ENCODE results near the gene RCBTB1.

The RCBTB1 gene

DNA sequence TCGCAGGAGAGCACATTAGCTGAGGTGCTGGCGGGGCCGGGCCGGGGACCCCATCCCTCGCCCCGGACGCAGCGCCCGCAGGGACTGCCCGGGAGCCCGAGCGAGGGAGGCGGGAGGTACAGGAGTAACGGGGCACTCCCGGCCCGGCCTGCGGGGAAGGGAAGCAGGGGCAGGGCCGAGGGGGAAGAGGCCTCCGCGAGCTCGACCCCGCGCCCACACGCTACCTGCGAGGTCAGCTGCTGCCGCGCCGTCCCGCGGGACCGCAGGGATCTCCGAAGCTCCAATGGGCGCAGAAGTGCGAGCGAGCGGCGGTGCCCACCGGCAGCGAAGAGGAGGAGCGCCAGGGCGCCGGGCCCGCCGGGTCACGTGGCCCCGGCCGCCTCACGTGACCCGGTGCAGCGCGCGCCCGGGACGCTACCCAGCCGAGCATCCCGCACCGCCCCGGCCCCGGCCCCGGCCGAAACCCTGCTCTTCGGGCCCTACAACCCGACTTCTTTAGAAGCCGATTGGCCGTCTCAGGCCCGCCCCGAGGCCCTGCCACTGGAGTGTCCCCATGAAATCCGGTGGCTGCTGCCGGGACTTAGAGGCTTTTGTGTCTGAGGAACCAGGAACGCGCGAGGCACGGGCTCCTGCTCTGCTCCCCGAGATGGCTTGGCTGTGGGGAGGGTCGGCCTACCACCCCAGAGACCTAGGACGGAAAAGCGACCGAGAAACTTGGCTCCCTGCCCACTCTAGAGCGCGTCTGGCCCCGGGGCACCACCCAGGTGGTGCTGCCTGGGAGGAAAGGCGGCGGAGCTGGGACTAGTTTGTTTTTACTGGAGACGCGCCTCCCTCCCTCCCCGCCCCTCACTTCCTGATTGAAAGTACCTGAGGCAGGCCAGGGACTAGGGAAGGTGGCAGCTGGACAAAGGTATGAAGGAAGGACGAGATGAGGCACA is at the start of gene RCBTB1:
Gene RCBTB1, minus strand, starts transcription at position 339 of the 938 bp plus-strand sequence. CDS start 18,279 bp downstream, outside the sequence.
- H3K36me3 ChIP-seq (ENCODE audit: control insufficient read depth, insufficient read depth, low read length), result peaks cover 7% of the 10 kb centered on the region
- no peaks in the 10 kb centered on the region for H3K4me1 ChIP-seq (ENCODE audit: control insufficient read depth, insufficient read depth, low read length)
- no peaks in the 10 kb centered on the region for H3K27me3 ChIP-seq (ENCODE audit: control insufficient read depth, insufficient read depth, low read length)
- H3K27ac ChIP-seq (ENCODE audit: low read depth, low read length), result peak within 1 kb of the TSS; percentile 67
- H3K4me3 ChIP-seq (ENCODE audit: low read length), result peak within 1 kb of the TSS; percentile 88
- peak within 1 kb of the TSS; percentile 61 for H3K9ac ChIP-seq (ENCODE audit: low read length)

DNA sequence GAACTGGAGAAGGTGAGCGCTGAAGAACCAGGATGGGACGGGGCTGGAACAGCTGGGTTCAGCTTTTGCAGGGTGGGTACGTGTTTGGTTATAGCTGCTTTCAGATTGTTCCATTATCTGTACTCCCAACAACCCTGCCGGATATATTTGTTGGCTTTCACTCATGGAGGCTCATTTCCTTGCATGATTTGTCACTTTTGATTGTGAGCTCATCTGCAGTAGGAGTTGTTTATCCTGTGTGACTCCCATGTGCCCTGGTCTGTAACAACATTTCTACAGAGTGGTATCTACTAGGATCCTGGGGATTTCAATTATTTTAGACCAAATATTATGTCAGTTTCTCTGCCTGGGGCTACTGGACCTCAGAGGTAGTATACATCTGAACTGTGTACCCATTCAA is 48.4 kb upstream of the RCBTB1 start:
- no peaks in the 10 kb centered on the region for H3K36me3 ChIP-seq (ENCODE audit: control insufficient read depth, insufficient read depth, low read length)
- H3K4me3 ChIP-seq (ENCODE audit: low read length), result no peak overlapping the region
- H3K27me3 ChIP-seq (ENCODE audit: control insufficient read depth, insufficient read depth, low read length), result no peaks in the 10 kb centered on the region
- H3K4me1 ChIP-seq (ENCODE audit: control insufficient read depth, insufficient read depth, low read length), result no peaks in the 10 kb centered on the region
- no peak overlapping the region for H3K27ac ChIP-seq (ENCODE audit: low read depth, low read length)
- H3K9ac ChIP-seq (ENCODE audit: low read length), result no peak overlapping the region

DNA sequence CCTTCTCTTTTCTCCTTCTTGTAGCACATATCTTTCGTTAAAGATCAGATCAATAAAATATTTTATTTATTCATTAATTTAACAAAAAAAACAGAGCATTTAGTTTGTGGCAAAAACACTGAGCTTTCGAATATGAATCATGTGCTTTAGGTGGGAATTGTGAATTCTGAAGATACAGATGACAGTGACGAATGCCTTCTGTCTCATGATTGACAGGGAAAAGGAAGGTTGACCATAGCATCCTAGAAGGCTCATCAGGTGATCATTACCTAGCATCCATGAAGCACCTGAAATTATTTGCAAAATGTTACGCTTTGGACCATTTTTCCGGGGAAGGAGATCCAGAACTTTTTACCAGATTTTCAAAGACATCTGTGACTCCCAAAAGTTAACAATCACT is 46.8 kb upstream of the RCBTB1 start:
- no peaks in the 10 kb centered on the region for H3K27me3 ChIP-seq (ENCODE audit: control insufficient read depth, insufficient read depth, low read length)

DNA sequence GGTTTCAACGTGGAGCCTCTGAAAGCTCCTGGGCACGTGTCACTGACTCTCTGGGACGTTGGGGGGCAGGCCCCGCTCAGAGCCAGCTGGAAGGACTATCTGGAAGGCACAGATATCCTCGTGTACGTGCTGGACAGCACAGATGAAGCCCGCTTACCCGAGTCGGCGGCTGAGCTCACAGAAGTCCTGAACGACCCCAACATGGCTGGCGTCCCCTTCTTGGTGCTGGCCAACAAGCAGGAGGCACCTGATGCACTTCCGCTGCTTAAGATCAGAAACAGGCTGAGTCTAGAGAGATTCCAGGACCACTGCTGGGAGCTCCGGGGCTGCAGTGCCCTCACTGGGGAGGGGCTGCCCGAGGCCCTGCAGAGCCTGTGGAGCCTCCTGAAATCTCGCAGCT is 45.2 kb upstream of the RCBTB1 start:
- no peaks in the 10 kb centered on the region for H3K4me1 ChIP-seq (ENCODE audit: control insufficient read depth, insufficient read depth, low read length)
- H3K36me3 ChIP-seq (ENCODE audit: control insufficient read depth, insufficient read depth, low read length), result no peaks in the 10 kb centered on the region
- H3K9ac ChIP-seq (ENCODE audit: low read length), result no peak overlapping the region
- H3K4me3 ChIP-seq (ENCODE audit: low read length), result no peak overlapping the region
- H3K27ac ChIP-seq (ENCODE audit: low read depth, low read length), result no peak overlapping the region
- H3K27me3 ChIP-seq (ENCODE audit: control insufficient read depth, insufficient read depth, low read length), result no peaks in the 10 kb centered on the region

More for the DNA sequence above, 46.8 kb upstream of the RCBTB1 start:
- Histone ChIP-seq H3K4me3 (ENCODE audit: low read length) (no peak overlapping the region), H3K9ac (ENCODE audit: low read length) (no peak overlapping the region), H3K36me3 (ENCODE audit: control insufficient read depth, insufficient read depth, low read length) (no peaks in the 10 kb centered on the region), H3K27ac (ENCODE audit: low read depth, low read length) (no peak overlapping the region), H3K4me1 (ENCODE audit: control insufficient read depth, insufficient read depth, low read length) (no peaks in the 10 kb centered on the region)

DNA sequence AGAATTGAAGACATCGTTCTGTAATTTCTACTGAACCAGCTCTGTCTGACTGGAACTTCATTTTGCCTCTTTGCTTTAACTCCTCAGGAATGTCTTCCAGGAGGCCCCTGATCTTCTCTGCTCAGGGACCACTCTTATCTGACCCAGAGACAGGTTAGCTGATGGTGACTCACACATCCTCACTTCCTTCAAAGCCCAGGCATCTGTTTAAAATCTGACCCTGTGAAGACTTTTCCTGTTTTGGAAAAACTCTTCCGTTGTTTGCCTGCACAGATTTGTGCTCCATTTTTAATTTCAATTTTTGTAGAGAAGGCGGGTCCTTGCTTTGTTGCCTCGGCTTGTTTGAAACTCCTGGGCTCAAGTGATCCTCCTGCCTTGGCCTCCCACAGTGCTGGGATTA is 44.6 kb upstream of the RCBTB1 start:
- Histone ChIP-seq H3K27ac (ENCODE audit: low read depth, low read length) (no peak overlapping the region), H3K4me1 (ENCODE audit: control insufficient read depth, insufficient read depth, low read length) (no peaks in the 10 kb centered on the region), H3K4me3 (ENCODE audit: low read length) (no peak overlapping the region)

DNA sequence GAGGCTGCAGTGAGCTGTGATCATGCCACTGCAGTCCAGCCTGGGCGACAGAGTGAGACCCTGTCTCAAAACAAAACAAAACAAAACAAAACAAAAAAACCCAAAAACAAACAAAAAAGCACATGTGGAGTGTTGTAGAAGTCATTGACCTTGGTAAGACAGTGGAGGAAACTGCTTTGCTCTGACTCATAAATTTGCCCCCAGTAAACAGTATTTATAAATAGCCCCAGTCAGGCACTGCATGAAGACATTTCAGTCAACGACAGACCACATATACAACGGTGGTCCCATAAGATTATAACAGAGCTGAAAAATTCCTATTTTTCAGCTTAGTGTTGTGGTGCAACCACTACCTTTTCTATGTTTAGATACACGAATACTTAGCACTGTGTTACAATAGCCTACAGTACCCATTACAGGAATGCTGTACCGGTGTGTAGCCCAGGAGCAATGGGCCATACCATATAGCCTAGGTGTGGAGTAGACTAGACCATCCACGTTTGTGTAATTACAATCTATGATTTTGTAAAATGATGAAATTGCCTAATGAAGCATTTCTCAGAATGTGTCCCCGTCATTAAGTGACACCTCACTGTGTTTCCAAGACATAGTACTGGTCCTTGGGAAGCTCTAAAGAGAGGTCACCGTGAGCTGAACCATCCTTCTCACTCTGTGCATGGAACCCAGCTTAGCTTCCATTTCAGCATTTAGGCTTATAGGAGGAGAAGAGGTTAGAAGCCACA is 44.0 kb upstream of the RCBTB1 start:
- Histone ChIP-seq H3K36me3 (ENCODE audit: control insufficient read depth, insufficient read depth, low read length) (no peaks in the 10 kb centered on the region), H3K4me3 (ENCODE audit: low read length) (no peak overlapping the region), H3K27me3 (ENCODE audit: control insufficient read depth, insufficient read depth, low read length) (no peaks in the 10 kb centered on the region), H3K4me1 (ENCODE audit: control insufficient read depth, insufficient read depth, low read length) (no peaks in the 10 kb centered on the region), H3K9ac (ENCODE audit: low read length) (no peak overlapping the region), H3K27ac (ENCODE audit: low read depth, low read length) (no peak overlapping the region)

More for the DNA sequence above, 44.6 kb upstream of the RCBTB1 start:
- H3K36me3 ChIP-seq (ENCODE audit: control insufficient read depth, insufficient read depth, low read length), result no peaks in the 10 kb centered on the region
- H3K9ac ChIP-seq (ENCODE audit: low read length), result no peak overlapping the region
- no peaks in the 10 kb centered on the region for H3K27me3 ChIP-seq (ENCODE audit: control insufficient read depth, insufficient read depth, low read length)

DNA sequence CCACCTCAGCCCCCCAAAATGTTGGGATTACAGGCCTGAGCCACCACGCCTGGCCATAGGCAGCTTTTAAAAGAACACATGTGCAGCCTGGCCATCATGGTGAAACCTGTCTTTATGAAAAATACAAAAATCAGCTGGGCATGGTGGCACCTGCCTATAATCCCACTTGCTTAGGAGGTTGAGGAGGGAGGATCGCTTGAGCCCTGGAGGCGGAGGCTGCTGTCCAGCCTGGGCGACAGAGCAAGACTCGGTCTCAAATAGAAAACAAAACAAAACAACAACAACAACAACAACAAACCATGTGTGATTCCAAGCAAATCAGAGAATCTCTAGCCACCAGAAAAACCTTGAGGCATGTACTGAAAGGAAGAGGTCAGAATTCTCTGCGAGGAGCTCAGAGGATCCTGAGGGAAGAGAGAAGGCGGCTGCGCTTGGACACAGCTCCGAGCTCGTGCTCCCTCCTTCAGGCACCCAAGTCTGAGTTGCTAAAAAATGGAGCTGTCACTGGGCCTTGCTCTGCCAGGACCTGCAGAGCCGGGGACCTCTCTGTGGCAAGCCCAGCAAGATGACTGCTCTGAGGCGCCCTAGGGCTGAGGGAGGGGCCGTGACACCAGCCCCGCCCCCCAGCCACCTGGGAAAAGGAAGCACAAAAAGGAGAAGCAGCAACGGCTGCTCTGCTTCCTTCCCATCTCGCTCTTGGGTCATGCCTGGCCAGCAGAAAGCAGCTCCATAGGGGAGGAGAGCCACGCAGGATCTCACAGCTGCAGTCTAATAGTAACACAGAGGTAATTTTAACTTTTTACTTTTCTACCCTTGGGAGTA is 42.7 kb upstream of the RCBTB1 start, which contains the start of gene ARL11:
Gene ARL11, plus strand, starts transcription at position 677 of the 822 bp plus-strand sequence. CDS start 1,941 bp downstream, outside the sequence.
- Histone ChIP-seq H3K4me1 (ENCODE audit: control insufficient read depth, insufficient read depth, low read length) (no peaks in the 10 kb centered on the region), H3K4me3 (ENCODE audit: low read length) (peak within 1 kb of the TSS; percentile 35), H3K9ac (ENCODE audit: low read length) (no peak within 1 kb of the TSS), H3K27ac (ENCODE audit: low read depth, low read length) (no peak within 1 kb of the TSS), H3K27me3 (ENCODE audit: control insufficient read depth, insufficient read depth, low read length) (no peaks in the 10 kb centered on the region), H3K36me3 (ENCODE audit: control insufficient read depth, insufficient read depth, low read length) (no peaks in the 10 kb centered on the region)

DNA sequence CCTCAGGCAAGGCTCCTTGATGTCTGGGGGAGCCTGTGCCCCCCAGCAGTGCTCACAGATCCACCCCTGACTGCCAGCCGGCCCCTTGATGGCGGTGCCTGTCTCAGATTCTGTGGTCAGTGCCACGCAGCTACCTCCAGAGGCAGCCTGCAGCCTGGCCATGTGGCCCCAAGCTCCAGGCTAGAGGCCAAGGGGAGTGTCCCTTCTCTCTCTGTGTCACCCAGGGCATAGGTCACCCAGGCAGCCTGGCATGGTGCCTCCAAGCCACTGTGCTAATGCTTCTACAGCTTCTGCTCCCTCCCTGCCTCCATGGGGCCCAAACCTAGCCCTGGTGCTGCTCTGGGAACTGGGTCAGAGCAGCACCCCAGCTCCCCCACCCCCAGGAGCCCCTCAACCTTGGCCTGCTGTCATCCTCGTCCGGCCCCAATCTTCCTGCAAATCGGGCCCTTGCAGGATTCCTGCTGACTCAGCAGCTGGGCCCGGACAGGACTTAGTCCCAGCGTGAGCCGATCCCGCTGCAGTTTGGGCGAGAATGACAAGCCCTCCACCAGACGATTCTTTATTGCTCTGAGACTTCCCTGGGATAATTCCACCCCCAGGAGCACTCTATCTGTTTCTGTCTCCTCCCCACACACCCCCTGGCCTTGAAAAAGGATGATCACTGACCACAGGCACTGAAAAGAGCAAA is 40.2 kb upstream of the RCBTB1 start:
- Histone ChIP-seq H3K4me3 (ENCODE audit: low read length) (no peak overlapping the region), H3K4me1 (ENCODE audit: control insufficient read depth, insufficient read depth, low read length) (no peaks in the 10 kb centered on the region), H3K27me3 (ENCODE audit: control insufficient read depth, insufficient read depth, low read length) (no peaks in the 10 kb centered on the region), H3K36me3 (ENCODE audit: control insufficient read depth, insufficient read depth, low read length) (no peaks in the 10 kb centered on the region), H3K9ac (ENCODE audit: low read length) (no peak overlapping the region), H3K27ac (ENCODE audit: low read depth, low read length) (no peak overlapping the region)

DNA sequence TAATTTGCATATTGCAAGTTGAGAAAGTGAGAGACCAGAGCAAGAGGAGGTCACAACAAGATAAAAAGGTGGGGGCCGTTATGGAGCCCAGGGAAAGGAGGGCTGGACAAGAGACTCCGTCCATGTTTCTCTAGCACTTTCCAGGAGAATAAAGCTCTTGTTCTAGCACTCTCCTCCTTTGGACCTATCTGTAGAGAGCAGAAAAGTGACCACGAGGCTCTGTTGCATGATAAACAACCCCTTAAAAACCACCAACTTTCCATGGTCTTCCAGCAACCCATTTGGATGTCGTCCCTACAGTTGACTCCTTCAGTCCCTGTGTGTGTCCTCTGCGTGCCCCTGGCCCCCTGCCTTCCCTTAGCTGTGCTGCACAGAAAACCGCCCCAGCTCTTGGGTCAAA is 38.9 kb upstream of the RCBTB1 start:
- Histone ChIP-seq H3K4me3 (ENCODE audit: low read length) (no peak overlapping the region), H3K9ac (ENCODE audit: low read length) (no peak overlapping the region), H3K27ac (ENCODE audit: low read depth, low read length) (no peak overlapping the region), H3K27me3 (ENCODE audit: control insufficient read depth, insufficient read depth, low read length) (peaks cover 2% of the 10 kb centered on the region), H3K36me3 (ENCODE audit: control insufficient read depth, insufficient read depth, low read length) (no peaks in the 10 kb centered on the region), H3K4me1 (ENCODE audit: control insufficient read depth, insufficient read depth, low read length) (no peaks in the 10 kb centered on the region)

DNA sequence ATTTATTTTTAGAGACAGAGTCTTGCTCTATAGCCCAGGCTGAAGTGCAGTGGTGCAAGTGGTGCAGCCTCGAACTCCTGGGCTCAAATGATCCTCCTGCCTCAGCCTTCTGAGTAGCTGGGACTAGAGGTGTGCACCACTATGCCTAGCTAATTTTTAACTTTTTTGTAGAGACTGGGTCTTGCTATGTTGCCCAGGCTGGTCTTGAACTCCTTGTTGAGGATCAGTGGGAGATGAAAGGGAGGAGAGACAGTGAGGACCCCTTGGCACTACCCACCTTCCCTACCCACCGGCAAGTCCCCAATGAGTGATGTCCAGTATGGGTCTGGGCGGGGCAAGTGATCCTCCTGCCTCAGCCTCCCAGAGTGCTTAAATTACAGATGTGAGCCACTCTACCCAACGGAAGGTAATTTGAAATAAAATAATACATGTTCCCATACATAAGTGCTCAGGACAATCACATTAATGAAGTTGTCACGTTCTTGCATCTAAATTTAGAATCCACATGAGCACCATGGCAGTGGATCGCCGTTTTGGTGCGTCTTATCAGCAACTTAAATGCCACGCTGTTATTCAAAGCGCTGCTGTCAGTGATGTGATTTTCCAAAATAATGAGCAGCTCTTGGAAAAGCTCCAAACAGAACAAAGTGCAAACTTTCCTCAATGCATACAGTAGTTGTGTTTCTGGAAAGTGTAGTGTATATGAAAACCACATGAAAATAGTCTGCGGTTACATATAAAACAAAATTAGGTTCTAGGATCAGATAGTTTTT is 37.0 kb upstream of the RCBTB1 start:
- no peak overlapping the region for H3K9ac ChIP-seq (ENCODE audit: low read length)
- no peaks in the 10 kb centered on the region for H3K36me3 ChIP-seq (ENCODE audit: control insufficient read depth, insufficient read depth, low read length)
- H3K4me1 ChIP-seq (ENCODE audit: control insufficient read depth, insufficient read depth, low read length), result no peaks in the 10 kb centered on the region
- no peak overlapping the region for H3K27ac ChIP-seq (ENCODE audit: low read depth, low read length)
- no peak overlapping the region for H3K4me3 ChIP-seq (ENCODE audit: low read length)
- H3K27me3 ChIP-seq (ENCODE audit: control insufficient read depth, insufficient read depth, low read length), result peaks cover 2% of the 10 kb centered on the region

DNA sequence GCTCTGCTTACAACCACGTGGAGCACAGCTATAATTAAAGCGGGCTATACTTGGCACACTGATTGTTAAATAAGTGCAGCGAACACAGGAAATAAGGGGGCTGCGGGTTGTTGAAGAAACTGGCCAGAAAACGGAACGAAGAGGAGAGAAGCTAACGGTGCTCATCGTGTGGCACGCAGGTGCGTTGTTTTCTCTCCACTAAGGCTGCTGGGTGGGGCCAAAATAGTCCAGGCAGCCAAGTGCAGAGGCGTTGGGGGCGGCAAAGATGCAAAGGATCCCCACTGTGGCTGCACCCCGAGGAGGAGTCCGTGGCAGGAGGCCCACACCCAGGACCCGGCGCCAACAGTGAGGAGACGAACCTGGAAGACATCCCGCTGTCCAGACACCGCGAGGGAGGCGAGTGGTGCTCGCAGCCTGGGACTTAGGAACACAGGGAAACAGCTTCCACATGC is 34.8 kb upstream of the RCBTB1 start:
- peaks cover 2% of the 10 kb centered on the region for H3K27me3 ChIP-seq (ENCODE audit: control insufficient read depth, insufficient read depth, low read length)
- no peaks in the 10 kb centered on the region for H3K36me3 ChIP-seq (ENCODE audit: control insufficient read depth, insufficient read depth, low read length)
- H3K27ac ChIP-seq (ENCODE audit: low read depth, low read length), result no peak overlapping the region
- peaks cover 4% of the 10 kb centered on the region for H3K4me1 ChIP-seq (ENCODE audit: control insufficient read depth, insufficient read depth, low read length)
- H3K4me3 ChIP-seq (ENCODE audit: low read length), result no peak overlapping the region
- H3K9ac ChIP-seq (ENCODE audit: low read length), result no peak overlapping the region
